CD8-positive, alpha-beta memory T cell (primary cell): ENCODE measurements around the gene MAB21L4. TPM values are rescaled to one million over a fixed set of nuclear protein-coding genes. Genes with fewer than 3 reads are reported as not detected.

Source experiments
- CTCF ChIA-PET: fragments of 350-600 bp; sonication (Branson Sonifier 250); formaldehyde crosslinking; loops from one replicate; lab custom pipeline; 2021; ENCODE audit warnings: antibody characterized with exemption; lab: Charles Lee
- POLR2A ChIA-PET: fragments of 350-600 bp; sonication (Branson Sonifier 250); formaldehyde crosslinking; loops from one replicate; lab custom pipeline; 2021; ENCODE audit warnings: antibody characterized with exemption; lab: Charles Lee
- DNase-seq, 5 donors: peaks; one replicate each; pipeline versions ENCODE4 v3.0.0 to v3.0.0-alpha.2; 2020 to 2022; ENCODE audit warnings: mixed read lengths in 1 of 5
- H3K27ac ChIP-seq: one replicate; pipeline ENCODE4 v1.7.0; 2013; ENCODE audit warnings: low read depth, mild to moderate bottlenecking, low read length, moderate library complexity
- H3K27me3 ChIP-seq: 2 replicates; pipeline ENCODE4 v1.7.0; 2013; ENCODE audit warnings: low read length, mild to moderate bottlenecking; ENCODE audit not compliant: insufficient read depth, poor library complexity, severe bottlenecking
- H3K36me3 ChIP-seq: 2 replicates; pipeline ENCODE4 v1.7.0; 2013; ENCODE audit warnings: mild to moderate bottlenecking, low read length, moderate library complexity; ENCODE audit not compliant: insufficient read depth
- H3K4me1 ChIP-seq: 2 replicates; pipeline ENCODE4 v1.7.0; 2013; ENCODE audit warnings: mild to moderate bottlenecking, low read length, moderate library complexity; ENCODE audit not compliant: insufficient read depth
- H3K4me3 ChIP-seq: 2 replicates; pipeline ENCODE4 v1.7.0; 2013; ENCODE audit warnings: mild to moderate bottlenecking, low read length
- H3K9me3 ChIP-seq: 2 replicates; pipeline ENCODE4 v1.7.0; 2013; ENCODE audit warnings: mild to moderate bottlenecking, low read length
- H3K27ac Mint-ChIP-seq, 8 donors: one replicate each; pipeline ENCODE4 v1.8.0; 2020 to 2021; ENCODE audit warnings: mixed read lengths in 8 of 8, mild to moderate bottlenecking in 6 of 8, inconsistent platforms in 3 of 8, moderate library complexity in 3 of 8
- H3K27me3 Mint-ChIP-seq, 2 donors: one replicate each; pipeline ENCODE4 v1.8.0; 2020 to 2021; ENCODE audit warnings: mixed read lengths in 2 of 2, mild to moderate bottlenecking in 1 of 2, moderate library complexity in 1 of 2
- H3K36me3 Mint-ChIP-seq, 3 donors: one replicate each; pipeline ENCODE4 v1.8.0; 2020 to 2021; ENCODE audit warnings: mixed read lengths in 3 of 3, inconsistent platforms in 1 of 3, mild to moderate bottlenecking in 1 of 3
- H3K4me1 Mint-ChIP-seq, 3 donors: one replicate each; pipeline ENCODE4 v1.8.0; 2020 to 2021; ENCODE audit warnings: mixed read lengths in 3 of 3, inconsistent platforms in 1 of 3, mild to moderate bottlenecking in 1 of 3
- H3K4me3 Mint-ChIP-seq, 7 donors: one replicate each; pipeline ENCODE4 v1.8.0; 2020 to 2021; ENCODE audit warnings: mixed read lengths in 7 of 7, mild to moderate bottlenecking in 6 of 7, moderate library complexity in 4 of 7, inconsistent platforms in 2 of 7
- H3K9me3 Mint-ChIP-seq, 5 donors: one replicate each; pipeline ENCODE4 v1.8.0; 2020 to 2022; ENCODE audit warnings: mixed read lengths in 5 of 5, mild to moderate bottlenecking in 3 of 5, moderate library complexity in 2 of 5, inconsistent platforms in 1 of 5
- polyA plus RNA-seq: library from polyadenylated mRNA; unstranded; fragments of 300-500 nt; fragmentation: Illumina TruSeq; gene quantifications from one replicate; pipeline ENCODE4 v1.2.3, GENCODE V29; 2021
- total RNA-seq, 2 experiments: library from RNA; stranded (reverse); gene quantifications; one replicate each; pipeline ENCODE4 v1.2.3, GENCODE V29; 2021

Gene MAB21L4
- total and polyA plus RNA-seq, 3 experiments from 2014 or later = not detected

- Histone ChIP-seq H3K9me3 (no peaks in the 10 kb centered on the region), H3K4me3 (no peak overlapping the region), H3K27ac (no peak overlapping the region), H3K4me1 (no peaks in the 10 kb centered on the region), H3K36me3 (no peaks in the 10 kb centered on the region), H3K27me3 (no peaks in the 10 kb centered on the region)
- Mint-ChIP-seq H3K4me1 (no peaks in the 10 kb centered on the region), H3K9me3 (no peaks in the 10 kb centered on the region), H3K27ac (no peak overlapping the region), H3K27me3 (peaks cover 9 to 21% of the 10 kb centered on the region in 2 donors), H3K36me3 (no peaks in the 10 kb centered on the region), H3K4me3 (no peak overlapping the region)
- POLR2A ChIA-PET = no interaction called here
- no peak for DNase-seq
- CTCF ChIA-PET = no interaction called here
Observed at GRCh38 chr2:240906911-240907590, 11.1 kb upstream of the MAB21L4 start.

GRCh38 chr2:240906141-240906910 is 10.4 kb upstream of the MAB21L4 start, which contains the start of gene CROCC2:
Gene CROCC2, plus strand, starts transcription at chr2:240906336. Its CDS starts 178 bp downstream, at chr2:240906514.
- Mint-ChIP-seq H3K36me3 (no peaks in the 10 kb centered on the region), H3K4me1 (no peaks in the 10 kb centered on the region), H3K4me3 (no peak within 1 kb of the TSS), H3K27ac (peak within 1 kb of the TSS in 1 of 8 donors; percentile 71), H3K27me3 (peaks cover 9 to 14% of the 10 kb centered on the region in 2 donors), H3K9me3 (no peaks in the 10 kb centered on the region)
- Histone ChIP-seq H3K4me1 (no peaks in the 10 kb centered on the region), H3K27ac (no peak within 1 kb of the TSS), H3K36me3 (no peaks in the 10 kb centered on the region), H3K27me3 (no peaks in the 10 kb centered on the region), H3K4me3 (no peak within 1 kb of the TSS), H3K9me3 (no peaks in the 10 kb centered on the region)
- DNase-seq = no peak
- ChIA-PET POLR2A (no interaction called here), CTCF (no interaction called here)

DNA sequence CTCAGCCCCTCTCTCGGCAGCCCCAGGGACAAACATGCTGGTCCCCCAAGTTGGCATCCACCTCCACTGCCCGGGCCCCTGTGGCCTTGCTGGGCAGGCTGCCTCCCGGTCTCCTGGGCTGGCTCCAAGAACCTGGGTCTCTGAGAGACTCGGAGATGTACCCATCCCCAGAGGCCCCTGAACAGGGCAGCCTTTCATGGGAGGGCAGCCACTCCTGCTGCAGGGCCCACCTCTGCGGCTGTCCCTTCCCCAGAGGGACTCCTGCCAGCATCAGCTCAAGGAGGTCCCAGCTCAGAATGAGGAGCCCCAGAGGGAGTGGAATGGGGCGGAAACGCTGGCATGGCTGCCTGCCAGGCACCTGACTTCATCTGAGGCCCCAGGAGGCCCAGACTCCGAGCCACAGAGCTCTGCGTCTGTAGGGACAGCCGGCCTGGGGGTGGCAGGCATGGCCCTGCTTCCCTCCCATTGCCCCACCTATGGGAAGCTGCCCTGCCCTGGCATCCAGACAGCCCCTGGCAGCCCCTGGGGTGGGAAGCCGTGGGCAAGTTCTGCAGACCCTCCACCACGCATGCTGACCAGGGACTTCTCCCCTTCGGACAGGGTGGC is 9.3 kb upstream of the MAB21L4 start:
- Histone ChIP-seq H3K27ac (no peak overlapping the region), H3K27me3 (no peaks in the 10 kb centered on the region), H3K36me3 (no peaks in the 10 kb centered on the region), H3K4me3 (no peak overlapping the region), H3K9me3 (no peaks in the 10 kb centered on the region), H3K4me1 (no peaks in the 10 kb centered on the region)
- POLR2A ChIA-PET = no interaction called here
- no peaks in the 10 kb centered on the region for H3K4me1 Mint-ChIP-seq
- no peaks in the 10 kb centered on the region for H3K36me3 Mint-ChIP-seq
- H3K9me3 Mint-ChIP-seq = no peaks in the 10 kb centered on the region
- peak overlapping the region in 1 of 8 donors; percentile 71 for H3K27ac Mint-ChIP-seq
- no peak for DNase-seq
- H3K4me3 Mint-ChIP-seq = no peak overlapping the region
- peaks cover 7 to 9% of the 10 kb centered on the region in 2 donors for H3K27me3 Mint-ChIP-seq
- CTCF ChIA-PET = no interaction called here

- no peak for DNase-seq
- Histone ChIP-seq H3K36me3 (no peaks in the 10 kb centered on the region), H3K4me3 (no peak overlapping the region), H3K27ac (no peak overlapping the region), H3K4me1 (no peaks in the 10 kb centered on the region), H3K27me3 (no peaks in the 10 kb centered on the region), H3K9me3 (no peaks in the 10 kb centered on the region)
- ChIA-PET POLR2A (no interaction called here), CTCF (no interaction called here)
- no peaks in the 10 kb centered on the region for H3K9me3 Mint-ChIP-seq
- H3K27me3 Mint-ChIP-seq = peaks cover 6 to 7% of the 10 kb centered on the region in 2 donors
- no peaks in the 10 kb centered on the region for H3K36me3 Mint-ChIP-seq
- H3K4me1 Mint-ChIP-seq = no peaks in the 10 kb centered on the region
- H3K4me3 Mint-ChIP-seq = no peak overlapping the region
- no peak overlapping the region for H3K27ac Mint-ChIP-seq
Observed at GRCh38 chr2:240904216-240905175, 8.5 kb upstream of the MAB21L4 start.

DNA sequence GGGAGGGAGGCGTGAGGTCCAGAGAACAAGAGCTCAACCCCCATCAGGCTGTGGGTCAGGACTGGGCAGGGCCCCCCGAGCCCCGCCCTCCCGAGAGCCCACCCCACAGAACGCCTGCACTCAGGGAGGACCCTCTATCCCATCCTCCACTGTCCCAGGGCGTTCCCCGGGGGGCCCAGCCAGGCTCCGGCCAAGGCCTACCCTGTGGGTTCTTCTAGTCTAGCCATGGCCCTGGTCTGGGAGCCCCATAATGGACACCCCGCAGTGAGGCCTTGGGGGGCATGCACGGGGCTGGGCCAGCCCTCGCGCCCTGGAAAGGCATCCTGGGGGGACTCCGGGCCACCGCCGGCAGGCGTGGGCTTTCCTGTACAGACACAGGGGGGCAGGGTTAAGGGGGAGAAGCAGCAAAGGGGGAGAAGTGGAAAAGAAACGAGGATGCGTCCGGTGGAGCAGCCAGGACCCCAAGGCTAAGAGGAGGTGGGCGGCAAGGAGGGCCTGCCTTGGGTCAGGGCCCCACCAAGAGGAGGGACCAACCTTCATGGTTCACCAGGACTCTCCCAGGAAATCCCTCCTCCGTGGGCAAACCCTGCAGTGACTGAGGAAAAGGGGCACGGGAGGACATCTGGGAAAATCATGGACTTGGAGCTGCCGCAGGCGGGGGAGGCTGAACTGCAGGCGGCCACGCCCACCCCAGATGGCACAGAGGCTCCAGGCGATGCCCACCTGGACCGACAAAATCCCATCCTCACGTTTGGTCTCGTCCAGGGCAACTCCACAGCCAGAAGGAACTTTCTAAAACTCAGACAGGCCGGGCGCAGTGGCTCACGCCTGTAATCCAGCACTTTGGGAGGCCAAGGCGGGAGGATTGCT is 7.5 kb upstream of the MAB21L4 start:
- no peaks in the 10 kb centered on the region for H3K9me3 Mint-ChIP-seq
- H3K4me3 Mint-ChIP-seq = no peak overlapping the region
- H3K36me3 ChIP-seq = no peaks in the 10 kb centered on the region
- no peaks in the 10 kb centered on the region for H3K9me3 ChIP-seq
- CTCF ChIA-PET = no interaction called here
- H3K4me1 Mint-ChIP-seq = no peaks in the 10 kb centered on the region
- no peak overlapping the region for H3K4me3 ChIP-seq
- peaks cover 6 to 10% of the 10 kb centered on the region in 2 donors for H3K27me3 Mint-ChIP-seq
- no peak overlapping the region for H3K27ac Mint-ChIP-seq
- no peaks in the 10 kb centered on the region for H3K36me3 Mint-ChIP-seq
- POLR2A ChIA-PET = no interaction called here
- DNase-seq = no peak
- H3K4me1 ChIP-seq = no peaks in the 10 kb centered on the region
- no peak overlapping the region for H3K27ac ChIP-seq
- H3K27me3 ChIP-seq = no peaks in the 10 kb centered on the region

- Histone ChIP-seq H3K27me3 (no peaks in the 10 kb centered on the region), H3K4me1 (no peaks in the 10 kb centered on the region), H3K27ac (no peak overlapping the region), H3K36me3 (no peaks in the 10 kb centered on the region), H3K4me3 (no peak overlapping the region), H3K9me3 (no peaks in the 10 kb centered on the region)
- H3K9me3 Mint-ChIP-seq = no peaks in the 10 kb centered on the region
- no peak overlapping the region for H3K27ac Mint-ChIP-seq
- H3K4me3 Mint-ChIP-seq = no peak overlapping the region
- H3K36me3 Mint-ChIP-seq = no peaks in the 10 kb centered on the region
- H3K27me3 Mint-ChIP-seq = peaks cover 6 to 10% of the 10 kb centered on the region in 2 donors
- ChIA-PET POLR2A (no interaction called here), CTCF (no interaction called here)
- no peaks in the 10 kb centered on the region for H3K4me1 Mint-ChIP-seq
- DNase-seq = no peak
Observed at GRCh38 chr2:240902615-240903041, 6.7 kb upstream of the MAB21L4 start.

- Mint-ChIP-seq H3K27ac (no peak overlapping the region), H3K4me1 (no peaks in the 10 kb centered on the region), H3K9me3 (no peaks in the 10 kb centered on the region), H3K4me3 (no peak overlapping the region), H3K27me3 (peaks cover 6 to 7% of the 10 kb centered on the region in 2 donors), H3K36me3 (no peaks in the 10 kb centered on the region)
- no peaks in the 10 kb centered on the region for H3K27me3 ChIP-seq
- no peaks in the 10 kb centered on the region for H3K36me3 ChIP-seq
- no peaks in the 10 kb centered on the region for H3K4me1 ChIP-seq
- DNase-seq = no peak
- ChIA-PET CTCF (no interaction called here), POLR2A (no interaction called here)
- no peak overlapping the region for H3K4me3 ChIP-seq
- H3K27ac ChIP-seq = no peak overlapping the region
- no peaks in the 10 kb centered on the region for H3K9me3 ChIP-seq
Observed at GRCh38 chr2:240901986-240902614, 6.1 kb upstream of the MAB21L4 start.
